Endothelial cell of umbilical vein (primary cell): ENCODE measurements around the gene LONRF3. TPM values are rescaled to one million over a fixed set of nuclear protein-coding genes. Genes with fewer than 3 reads are reported as not detected.

Experiments
- BruUV-seq: library from RNA; stranded (reverse); fragments of 400-500 nt; replicated peaks from 2 replicates; lab custom pipeline; 2021; lab: Mats Ljungman, UMichigan
- CTCF ChIA-PET: fragments of 300-600, 350-600 bp; sonication (Branson Sonifier 250); formaldehyde crosslinking; loops from one replicate; lab custom pipeline; 2021; ENCODE audit warnings: antibody characterized with exemption, inconsistent platforms; lab: Charles Lee
- POLR2A ChIA-PET: fragments of 300-600, 350-600 bp; sonication (Branson Sonifier 250); formaldehyde crosslinking; loops from one replicate; lab custom pipeline; 2021; ENCODE audit warnings: antibody characterized with exemption, inconsistent platforms; lab: Charles Lee
- DNase-seq: peaks from one replicate; pipeline ENCODE4 v3.0.0-alpha.2; 2011; ENCODE audit warnings: low read depth, low spot score
- FAIRE-seq: peaks from 2 replicates; lab custom pipeline; 2011; peaks lifted over from hg19 to GRCh38; lab: Jason Lieb, UNC
- H2AFZ ChIP-seq: 2 replicates; pipeline ENCODE4 v1.6.0; 2012; ENCODE audit warnings: low read depth, low read length, control low read depth, inconsistent platforms
- H3K27ac ChIP-seq: 2 replicates; pipeline ENCODE4 v1.5.1; 2011; ENCODE audit warnings: low read depth, mild to moderate bottlenecking, control low read depth, low read length, moderate library complexity; ENCODE audit not compliant: insufficient read depth
- H3K27me3 ChIP-seq, 2 experiments: 2 replicates each; pipeline versions ENCODE4 v1.6.0 to v1.6.1; 2011; ENCODE audit warnings: low read length in 2 of 2, mixed read lengths in 1 of 2; ENCODE audit not compliant: control insufficient read depth in 2 of 2, insufficient read depth in 2 of 2
- H3K36me3 ChIP-seq, 2 experiments: 2 replicates in 1 of 2; 3 replicates in 1 of 2; pipeline ENCODE4 v1.5.1; 2011; ENCODE audit warnings: low read length in 2 of 2, mild to moderate bottlenecking in 1 of 2, moderate library complexity in 1 of 2; ENCODE audit not compliant: control insufficient read depth in 2 of 2, insufficient read depth in 2 of 2; ENCODE audit errors: extremely low read depth in 1 of 2
- H3K4me1 ChIP-seq: 3 replicates; pipeline ENCODE4 v1.5.1; 2011; ENCODE audit warnings: mild to moderate bottlenecking, low read length; ENCODE audit not compliant: control insufficient read depth, insufficient read depth; ENCODE audit errors: extremely low read depth
- H3K4me2 ChIP-seq: 2 replicates; pipeline ENCODE4 v1.6.1; 2011; ENCODE audit warnings: low read length, control low read depth, mixed read lengths; ENCODE audit not compliant: insufficient read depth
- H3K4me3 ChIP-seq, 3 experiments: fragments of 200-600 bp in 1 of 3; sonication (generic), shearing (Covaris generic) in 1 of 3; replicated peaks in 1 of 3; 2 replicates each; pipeline ENCODE4 v1.5.1; 2011 to 2016; ENCODE audit warnings: control low read depth in 3 of 3, low read length in 3 of 3, mild to moderate bottlenecking in 2 of 3, inconsistent platforms in 1 of 3, low read depth in 1 of 3, moderate library complexity in 1 of 3; ENCODE audit not compliant: insufficient read depth in 1 of 3
- H3K79me2 ChIP-seq: 2 replicates; pipeline ENCODE4 v1.6.0; 2012; ENCODE audit warnings: low read length, inconsistent platforms; ENCODE audit not compliant: control insufficient read depth, insufficient read depth
- H3K9ac ChIP-seq: replicated peaks from 2 replicates; pipeline ENCODE3; 2011; ENCODE audit warnings: low read length, control low read depth; ENCODE audit not compliant: insufficient read depth; ENCODE audit errors: extremely low read depth
- H3K9me1 ChIP-seq: replicated peaks from 3 replicates; pipeline ENCODE4 v1.6.0; 2011; ENCODE audit warnings: mild to moderate bottlenecking, low read length; ENCODE audit not compliant: control insufficient read depth, insufficient read depth; ENCODE audit errors: extremely low read depth
- H3K9me3 ChIP-seq: replicated peaks from 2 replicates; pipeline ENCODE4 v1.5.1; 2012; ENCODE audit warnings: low read length, inconsistent platforms; ENCODE audit not compliant: control insufficient read depth, insufficient read depth
- H4K20me1 ChIP-seq: replicated peaks from 2 replicates; pipeline ENCODE3; 2011; ENCODE audit warnings: mild to moderate bottlenecking, low read length; ENCODE audit not compliant: control insufficient read depth, insufficient read depth; ENCODE audit errors: extremely low read depth
- CTCF ChIP-seq, 2 donors: IDR thresholded peaks; 1 replicate in 1 of 2; 2 replicates in 1 of 2; pipeline ENCODE4 v1.5.1; 2011; ENCODE audit warnings: low read length in 2 of 2, mild to moderate bottlenecking in 2 of 2, moderate library complexity in 2 of 2, control low read depth in 1 of 2, inconsistent platforms in 1 of 2, low read depth in 1 of 2; ENCODE audit not compliant: insufficient read depth in 1 of 2; ENCODE audit errors: extremely low read depth in 1 of 2
- EZH2 ChIP-seq: IDR thresholded peaks from 2 replicates; pipeline ENCODE4 v1.6.1; 2012; ENCODE audit warnings: borderline replicate concordance, low read depth, mild to moderate bottlenecking, moderate library complexity, low read length, inconsistent platforms; ENCODE audit not compliant: severe bottlenecking
- FOS ChIP-seq: IDR thresholded peaks from 2 replicates; pipeline ENCODE4 v1.6.1; 2011; ENCODE audit warnings: mild to moderate bottlenecking, low read length, moderate library complexity, borderline replicate concordance; ENCODE audit not compliant: insufficient read depth
- GATA2 ChIP-seq: IDR thresholded peaks from 2 replicates; pipeline ENCODE4 v1.7.0; 2011; ENCODE audit warnings: low read depth, mild to moderate bottlenecking, moderate library complexity, mixed read lengths, low read length; ENCODE audit not compliant: insufficient read length, insufficient read depth
- JUN ChIP-seq: IDR thresholded peaks from 2 replicates; pipeline ENCODE4 v1.6.1; 2011; ENCODE audit warnings: borderline replicate concordance, low read depth; ENCODE audit not compliant: insufficient read length, insufficient read depth
- MYC ChIP-seq: IDR thresholded peaks from one replicate; pipeline ENCODE4 v1.6.1; 2011; ENCODE audit warnings: mild to moderate bottlenecking, low read depth, low read length
- POLR2A ChIP-seq: IDR thresholded peaks from 2 replicates; pipeline ENCODE4 v1.6.1; 2012; ENCODE audit warnings: low read depth, mild to moderate bottlenecking, control low read depth, low read length
- POLR2AphosphoS5 ChIP-seq: IDR thresholded peaks from 2 replicates; pipeline ENCODE4 v1.6.1; 2012; ENCODE audit warnings: low read depth, mild to moderate bottlenecking, control low read depth, low read length, moderate library complexity; ENCODE audit not compliant: insufficient read depth
- dilution Hi-C: fragments of 300-500 bp; cut with MboI; formaldehyde crosslinking; loops from one replicate; pipeline ENCODE4 v1.15.0; 2019; ENCODE audit warnings: low sequenced_read_pairs; ENCODE audit not compliant: extremely low pct_ligation_motif_present
- intact Hi-C: fragments of 100-400 bp; cut with micrococcal nuclease; formaldehyde crosslinking; loops from one replicate; pipeline ENCODE4 v1.10.0; 2022
- polyA plus RNA-seq, 4 experiments: library from polyadenylated mRNA; depleted of rRNA in 3 of 4; stranded (reverse) in 3 of 4; unstranded in 1 of 4; fragments of >200 nt; gene quantifications; 2 replicates each; pipeline versions ENCODE4 v1.2.1 to v1.2.3, GENCODE V29; 2011 to 2012; ENCODE audit warnings: missing spikeins in 1 of 4
- total RNA-seq: library from RNA; stranded (reverse); gene quantifications from 2 replicates; pipeline ENCODE4 v1.2.3, GENCODE V29; 2021
- TF ChIP-seq, protein P1 (sequence below): IDR thresholded peaks from 2 replicates; pipeline ENCODE4 v1.6.1; 2011; ENCODE audit not compliant: insufficient read depth, insufficient read length

LONRF3 gene
- total and polyA plus RNA-seq, 2 donors (not counting 3 experiments of a cell fraction or from before 2014, with no cell fraction given), result 4.4 to 13.3 TPM

GRCh38 chrX:119062750-119063374 is 88.4 kb downstream of the LONRF3 start:
- H4K20me1 ChIP-seq, result no peaks in the 10 kb centered on the region
- no peak overlapping the region for H3K4me2 ChIP-seq
- FAIRE-seq (no peak), DNase-seq (no peak)
- H3K36me3 ChIP-seq, result no peaks in the 10 kb centered on the region
- ChIA-PET CTCF (interaction anchor here (0.7 to 1.0 kb wide), 2 partner anchors 18 to 215 kb away, joined by 3 read pairs; no protein-coding TSS in a partner anchor), POLR2A (no interaction called here)
- intact Hi-C loops (no loop called here), dilution Hi-C loops (no loop called here)
- H3K27ac ChIP-seq, result no peak overlapping the region
- no peaks in the 10 kb centered on the region for H3K4me1 ChIP-seq
- H3K9me1 ChIP-seq, result no peaks in the 10 kb centered on the region
- BruUV-seq, result no TSS peak
- no peak overlapping the region for H3K9ac ChIP-seq
- no peaks in the 10 kb centered on the region for H3K79me2 ChIP-seq
- no peak overlapping the region for H3K4me3 ChIP-seq
- no peak overlapping the region for H2AFZ ChIP-seq
- H3K27me3 ChIP-seq, result peaks cover 0 to 2% of the 10 kb centered on the region in 2 experiments
- TF ChIP-seq JUN, result no peak
- no peak for TF ChIP-seq GATA2
- TF ChIP-seq, protein P1, sequence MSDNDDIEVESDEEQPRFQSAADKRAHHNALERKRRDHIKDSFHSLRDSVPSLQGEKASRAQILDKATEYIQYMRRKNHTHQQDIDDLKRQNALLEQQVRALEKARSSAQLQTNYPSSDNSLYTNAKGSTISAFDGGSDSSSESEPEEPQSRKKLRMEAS, result no peak
- no peak for TF ChIP-seq MYC
- no peaks in the 10 kb centered on the region for H3K9me3 ChIP-seq

GRCh38 chrX:119063428-119063827 is 89.0 kb downstream of the LONRF3 start:
- no TSS peak for BruUV-seq
- no peaks in the 10 kb centered on the region for H3K9me1 ChIP-seq
- POLR2A ChIA-PET, result no interaction called here
- H3K27me3 ChIP-seq, result peaks cover 0 to 2% of the 10 kb centered on the region in 2 experiments
- H2AFZ ChIP-seq, result no peak overlapping the region
- H3K27ac ChIP-seq, result no peak overlapping the region
- H3K79me2 ChIP-seq, result no peaks in the 10 kb centered on the region
- H3K9ac ChIP-seq, result no peak overlapping the region
- no peak for DNase-seq
- no peaks in the 10 kb centered on the region for H3K4me1 ChIP-seq
- FAIRE-seq, result no peak
- no peak overlapping the region for H3K4me3 ChIP-seq
- intact Hi-C loops (no loop called here), dilution Hi-C loops (no loop called here)
- H3K9me3 ChIP-seq, result no peaks in the 10 kb centered on the region
- H3K36me3 ChIP-seq, result no peaks in the 10 kb centered on the region
- H3K4me2 ChIP-seq, result no peak overlapping the region
- TF ChIP-seq JUN (no peak), GATA2 (no peak), POLR2AphosphoS5 (no peak), FOS (no peak), POLR2A (no peak), MYC (no peak), EZH2 (no peak), CTCF (IDR thresholded peaks at IDR 0.05; ENCODE audit: extremely low read depth in 1 of 2, insufficient read depth in 1 of 2, low read depth in 1 of 2, low read length in 2 of 2) (no peak)
- TF ChIP-seq, protein P1, result no peak
- CTCF ChIA-PET, result interaction anchor here (1.0 kb wide), 1 partner anchor 19 kb away, joined by 3 read pairs; no protein-coding TSS in a partner anchor
- no peaks in the 10 kb centered on the region for H4K20me1 ChIP-seq
